Heart right ventricle (tissue), 16 donors: ENCODE measurements around the gene HDHD5. TPM values are rescaled to one million over a fixed set of nuclear protein-coding genes. Genes with fewer than 3 reads are reported as not detected.

Experiments
- ATAC-seq, 8 donors: fragments of 200-7000 bp; cut with Tn5 transposase; one replicate each; pipeline ENCODE4 v1.9.1; 2020; ENCODE audit warnings: mild to moderate bottlenecking in 8 of 8, moderate library complexity in 8 of 8, moderate number of reproducible peaks in 1 of 8
- DNase-seq, 2 donors: peaks; one replicate each; pipeline ENCODE4 v3.0.0-alpha.2; 2020
- H3K27ac ChIP-seq, 10 donors: fragments of 200-600 bp; sonication (generic) in 2 of 10; one replicate each; pipeline versions ENCODE4 v1.5.0 to v1.8.0; 2020 to 2022; ENCODE audit warnings: mild to moderate bottlenecking in 3 of 10
- H3K27me3 ChIP-seq, 7 donors: fragments of 200-600 bp; one replicate each; pipeline ENCODE4 v1.8.0; 2021 to 2022; ENCODE audit warnings: mild to moderate bottlenecking in 2 of 7
- H3K36me3 ChIP-seq, 9 donors: fragments of 200-600 bp; sonication (generic) in 1 of 9; one replicate each; pipeline versions ENCODE4 v1.5.0 to v1.8.0; 2020 to 2022; ENCODE audit warnings: mild to moderate bottlenecking in 2 of 9
- H3K4me1 ChIP-seq, 9 donors: fragments of 200-600 bp; sonication (generic) in 1 of 9; one replicate each; pipeline versions ENCODE4 v1.5.0 to v1.8.0; 2020 to 2022; ENCODE audit warnings: mild to moderate bottlenecking in 4 of 9
- H3K4me3 ChIP-seq, 10 donors: fragments of 200-600 bp; sonication (generic) in 2 of 10; one replicate each; pipeline versions ENCODE4 v1.5.0 to v1.8.0; 2020 to 2022; ENCODE audit warnings: mild to moderate bottlenecking in 7 of 10, moderate library complexity in 2 of 10
- H3K9me3 ChIP-seq, 11 donors: fragments of 200-600 bp in 10 of 11; sonication (generic) in 2 of 11; one replicate each; pipeline versions ENCODE4 v1.5.0 to v1.8.0; 2013 to 2022; ENCODE audit warnings: mild to moderate bottlenecking in 2 of 11, control low read depth in 1 of 11, moderate library complexity in 1 of 11
- CTCF ChIP-seq, 9 donors: fragments of 200-600 bp; sonication (generic) in 2 of 9; IDR thresholded peaks; one replicate each; pipeline versions ENCODE4 v1.5.0 to v1.8.0; 2021 to 2022; ENCODE audit warnings: antibody characterized with exemption in 9 of 9, mild to moderate bottlenecking in 5 of 9, moderate library complexity in 1 of 9
- intact Hi-C, 10 donors: fragments of 100-400 bp; cut with DNase I; formaldehyde crosslinking; loops; one replicate each; pipeline versions ENCODE4 v1.11.1 to v1.14.2; 2022
- polyA plus RNA-seq, 2 donors: library from polyadenylated mRNA; stranded (reverse); fragments of 200-250 nt; gene quantifications; one replicate each; pipeline ENCODE4 v1.2.3, GENCODE V29; 2013
- total RNA-seq, 10 donors: library from RNA; stranded (reverse); fragmentation: NEBNext Ultra II Directional in 3 of 10; extraction: Animal tissue kit (Norgen Biotek cat#: 25700) in 3 of 10; gene quantifications; one replicate each; pipeline versions ENCODE4 v1.2.1 to v1.2.4, GENCODE V29; 2021 to 2023
- donor health status: Arrhythmogenic right ventricular cardiomyopathy.
- donor health status: ischemic (EF 13 %, LVEDD 7.1; RV severe dilation, severe dysfunction).
- donor health status: healthy with polysubstance abuse.
- donor health status: DM: no; HTN: yes; CAD: no.
- donor health status: DM: no; HTN: no; CAD: no.
- donor health status: ischemic (EF 25% LVEDD 6.9; RV normal size, moderate dysfunction).
- donor health status: ischemic (EF 25% LVEDD 5.7; RV mildly dilated, moderate dysfunction).
- donor health status: healthy.
- donor health status: DM: yes; HTN: yes; CAD: no.
- donor health status: Ischemic cardiomyopathy.
- donor health status: ischemic (EF 35%, LVEDD 5.7; RV mildly dilated, moderate dysfunction).
- donor health status: nonischemic (EF 11% LVEDD 7.7; RV severe dilation, severe dysfunction).
- donor health status: DM: yes; HTN: yes; CAD: no.
- donor health status: PGD.
- donor health status: ischemic (EF 29% LVEDD 5.4; RV normal size, mild dysfunction).
- donor health status: nonischemic (EF 23%, LVEDD 6.1; RV moderate dilation, normal function).

Gene HDHD5
- total and polyA plus RNA-seq, 12 donors, result 23.6 to 60.4 (median 50.3) TPM

- Histone ChIP-seq H3K27me3 (no peaks in the 10 kb centered on the region), H3K4me1 (peaks cover 0 to 95% (median 16%) of the 10 kb centered on the region in 9 donors), H3K4me3 (no peak overlapping the region), H3K36me3 (peaks cover 0 to 9% (median 0%) of the 10 kb centered on the region in 9 donors), H3K9me3 (no peaks in the 10 kb centered on the region), H3K27ac (no peak overlapping the region)
- ATAC-seq (no peak), DNase-seq (no peak)
- no peak for TF ChIP-seq CTCF (IDR thresholded peaks at IDR 0.05)
- intact Hi-C loops, result no loop called here
Measured at GRCh38 chr22:17090550-17090949, 68.5 kb downstream of the HDHD5 start.

Other genes with a start within 250 kb of the HDHD5 start
- gene GAB4, start 151.1 kb downstream of the HDHD5 start, total RNA-seq, result not detected
- gene GAB4, start 151.1 kb downstream of the HDHD5 start, polyA plus RNA-seq, result not detected
- 10 to 100 TPM in 2 of 10 donors, 1 to 10 TPM in 8; 4.0 to 15.9 (median 5.9) TPM for gene IL17RA, start 74.3 kb downstream of the HDHD5 start, total RNA-seq
- gene IL17RA, start 74.3 kb downstream of the HDHD5 start, polyA plus RNA-seq, result 1 to 10 TPM; 4.5 to 4.6 TPM
- gene TMEM121B, start 37.9 kb downstream of the HDHD5 start, total RNA-seq, result 1 to 10 TPM; 1.2 to 3.3 (median 1.9) TPM
- gene TMEM121B, start 37.9 kb downstream of the HDHD5 start, polyA plus RNA-seq, result 1 to 10 TPM in 1 of 2 donors, under 1 TPM in 1; 0.41 to 1.2 TPM
- 100 to 1,000 TPM in 3 of 10 donors, 10 to 100 TPM in 7; 18.1 to 126 (median 78.2) TPM for gene ADA2, start 60.2 kb upstream of the HDHD5 start, total RNA-seq
- 10 to 100 TPM; 11.0 to 11.8 TPM for gene ADA2, start 60.2 kb upstream of the HDHD5 start, polyA plus RNA-seq
- gene CECR2, start 210.2 kb upstream of the HDHD5 start, total RNA-seq, result 1 to 10 TPM; 5.2 to 9.1 (median 6.5) TPM
- gene CECR2, start 210.2 kb upstream of the HDHD5 start, polyA plus RNA-seq, result 1 to 10 TPM; 1.1 to 6.4 TPM